SK-N-MC (cell line): Measurements from ENCODE around the gene AMOT.
A peak's percentile ranks its signal among the peaks of the same experiment; 100 is the strongest.

ENCODE experiments used
- DNase-seq: peaks from one replicate; pipeline ENCODE4 v3.0.0-alpha.2; 2011; ENCODE audit warnings: low read depth, low spot score
- H3K27ac ChIP-seq: fragments of 200-600 bp; sonication (generic); 2 replicates; pipeline ENCODE4 v1.5.1; 2016; ENCODE audit warnings: mixed run types
- H3K36me3 ChIP-seq: fragments of 200-600 bp; sonication (generic); 2 replicates; pipeline ENCODE4 v1.6.1; 2017; ENCODE audit warnings: antibody characterized with exemption, low read length, mixed read lengths; ENCODE audit not compliant: insufficient read depth
- H3K4me3 ChIP-seq: fragments of 200-600 bp; sonication (generic); 2 replicates; pipeline ENCODE4 v1.5.1; 2016
- H3K9ac ChIP-seq: fragments of 200-600 bp; sonication (generic); 2 replicates; pipeline ENCODE4 v1.8.0; 2017; ENCODE audit warnings: mixed run types, mixed read lengths; ENCODE audit not compliant: insufficient read length
- H3K9me3 ChIP-seq: fragments of 200-600 bp; sonication (generic); 2 replicates; pipeline ENCODE4 v1.6.1; 2017; ENCODE audit warnings: low read depth, mild to moderate bottlenecking, antibody characterized with exemption, low read length, moderate library complexity, mixed read lengths
- EZH2 ChIP-seq: fragments of 200-600 bp; sonication (generic); IDR thresholded peaks from one replicate; pipeline ENCODE4 v1.6.1; 2017; ENCODE audit warnings: antibody characterized with exemption
- FOXP2 ChIP-seq: optimal IDR thresholded peaks from 2 replicates; pipeline ENCODE3; 2011; ENCODE audit warnings: mild to moderate bottlenecking, moderate library complexity; ENCODE audit not compliant: insufficient read depth; ENCODE audit errors: extremely low read length, control extremely low read depth
- POLR2AphosphoS5 ChIP-seq: IDR thresholded peaks from 2 replicates; pipeline ENCODE4 v1.6.1; 2012; ENCODE audit warnings: mild to moderate bottlenecking, low read depth, low read length, borderline replicate concordance

The AMOT gene

DNA sequence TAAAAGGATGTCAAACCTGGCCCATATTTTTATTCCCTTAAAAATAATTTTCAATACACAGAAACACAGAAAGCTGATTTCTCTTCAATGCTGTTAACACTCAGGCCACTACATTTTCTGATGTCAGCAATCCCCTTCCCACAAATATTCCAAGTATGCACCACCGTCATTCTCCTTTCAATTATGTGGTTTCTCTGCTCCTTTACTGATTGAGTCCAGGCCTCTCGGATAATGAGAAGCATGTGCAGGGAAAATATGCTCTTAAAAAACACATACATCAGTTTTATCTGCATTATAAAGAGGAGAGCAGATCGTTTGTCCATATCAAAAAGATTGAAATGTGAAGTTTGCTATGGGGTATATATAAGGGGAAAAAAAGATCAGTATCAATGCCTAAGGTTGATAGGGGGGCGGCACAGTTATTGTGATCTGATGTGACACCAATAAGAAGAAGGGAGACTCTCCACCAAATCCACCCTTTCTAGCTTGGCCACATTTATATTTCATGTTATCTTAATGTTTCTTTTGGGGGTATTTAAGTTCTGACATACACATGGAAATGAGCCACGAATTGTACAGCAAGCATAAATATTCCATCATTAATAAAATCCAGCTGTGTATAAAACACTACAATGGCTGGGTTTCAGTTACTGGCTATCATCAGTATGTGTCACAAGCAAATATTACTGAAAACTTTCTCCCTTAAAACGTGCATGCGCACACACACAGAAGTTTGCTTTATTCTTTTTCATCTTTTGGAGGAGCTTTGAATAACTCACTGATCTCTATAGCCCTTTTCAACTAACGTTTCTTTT is 6.4 kb downstream of the AMOT start:
- Histone ChIP-seq H3K36me3 (peaks cover 8% of the 10 kb centered on the region), H3K9me3 (no peaks in the 10 kb centered on the region), H3K27ac (peak overlapping the region; percentile 100), H3K4me3 (peak overlapping the region; percentile 74), H3K9ac (peak overlapping the region; percentile 78)
- TF ChIP-seq FOXP2 (no peak), EZH2 (no peak), POLR2AphosphoS5 (peak; percentile 64; the same call in 1 of the 2 replicates)
- DNase-seq = peak; percentile 93

- H3K9me3 ChIP-seq = no peaks in the 10 kb centered on the region
- peak overlapping the region; percentile 100 for H3K27ac ChIP-seq
- no peak for TF ChIP-seq FOXP2
- no peak for TF ChIP-seq POLR2AphosphoS5
- no peak for TF ChIP-seq EZH2
These were observed 8.0 kb downstream of the AMOT start for GRCh38 chrX:112832481-112833095.

DNA sequence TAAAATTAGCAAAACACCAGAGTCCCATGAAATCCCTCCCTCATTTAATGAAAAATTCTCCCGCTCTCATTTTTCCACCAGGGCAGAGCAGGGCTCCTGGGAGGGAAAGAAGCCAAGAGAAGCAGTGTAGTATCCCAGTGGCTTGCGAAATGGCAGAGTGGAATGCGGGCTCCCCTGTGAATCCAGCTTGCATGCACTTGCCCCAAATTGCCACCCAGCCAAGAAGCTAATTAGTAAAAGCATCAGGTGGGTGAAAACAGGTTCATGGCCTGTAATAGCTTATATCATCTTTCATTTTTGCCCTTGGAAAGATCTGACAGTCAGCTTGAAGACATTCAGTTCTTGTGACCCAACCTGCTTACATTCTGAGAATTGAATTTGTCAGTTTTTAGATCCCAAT is 10.1 kb downstream of the AMOT start:
- no peak for TF ChIP-seq POLR2AphosphoS5
- peak overlapping the region; percentile 32 for H3K9ac ChIP-seq
- H3K4me3 ChIP-seq = peak overlapping the region; percentile 40; the same call in 1 of the 2 replicates
- H3K9me3 ChIP-seq = no peaks in the 10 kb centered on the region
- H3K36me3 ChIP-seq = peaks cover 17% of the 10 kb centered on the region
- DNase-seq = no peak
- H3K27ac ChIP-seq = peak overlapping the region; percentile 81

More at GRCh38 chrX:112832481-112833095, 8.0 kb downstream of the AMOT start:
- peak overlapping the region; percentile 74 for H3K4me3 ChIP-seq
- DNase-seq = no peak
- peak overlapping the region; percentile 74 for H3K9ac ChIP-seq
- H3K36me3 ChIP-seq = peaks cover 16% of the 10 kb centered on the region

GRCh38 chrX:112827292-112827903 is 13.2 kb downstream of the AMOT start:
- no peak for TF ChIP-seq EZH2
- no peak for TF ChIP-seq POLR2AphosphoS5
- no peak for TF ChIP-seq FOXP2
- H3K9ac ChIP-seq = no peak overlapping the region
- no peak overlapping the region for H3K4me3 ChIP-seq
- peaks cover 26% of the 10 kb centered on the region for H3K36me3 ChIP-seq
- no peak overlapping the region for H3K27ac ChIP-seq
- DNase-seq = no peak
- H3K9me3 ChIP-seq = no peaks in the 10 kb centered on the region

DNA sequence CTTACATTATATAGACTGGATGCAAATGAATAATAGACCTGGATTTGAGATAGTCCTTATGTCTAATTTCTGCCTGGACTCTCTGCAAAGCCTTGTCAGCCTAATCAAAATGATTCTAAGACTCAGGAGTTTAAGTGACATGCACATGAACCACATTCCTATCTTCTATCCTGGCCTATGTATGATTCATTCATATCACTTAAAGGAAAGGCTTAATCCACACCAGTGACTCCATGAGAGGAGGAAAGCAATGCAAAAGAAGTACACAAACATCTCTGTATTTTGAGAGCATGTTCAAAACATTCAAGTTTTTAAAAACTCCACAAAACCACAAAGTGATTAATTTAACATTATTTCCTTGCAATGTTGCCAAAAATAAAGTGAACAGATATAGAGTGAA is 14.6 kb downstream of the AMOT start:
- H3K9me3 ChIP-seq = no peaks in the 10 kb centered on the region
- peaks cover 29% of the 10 kb centered on the region for H3K36me3 ChIP-seq
- no peak overlapping the region for H3K9ac ChIP-seq
- no peak overlapping the region for H3K27ac ChIP-seq
- DNase-seq = no peak
- H3K4me3 ChIP-seq = no peak overlapping the region
- TF ChIP-seq EZH2 (no peak), POLR2AphosphoS5 (no peak), FOXP2 (no peak)

DNA sequence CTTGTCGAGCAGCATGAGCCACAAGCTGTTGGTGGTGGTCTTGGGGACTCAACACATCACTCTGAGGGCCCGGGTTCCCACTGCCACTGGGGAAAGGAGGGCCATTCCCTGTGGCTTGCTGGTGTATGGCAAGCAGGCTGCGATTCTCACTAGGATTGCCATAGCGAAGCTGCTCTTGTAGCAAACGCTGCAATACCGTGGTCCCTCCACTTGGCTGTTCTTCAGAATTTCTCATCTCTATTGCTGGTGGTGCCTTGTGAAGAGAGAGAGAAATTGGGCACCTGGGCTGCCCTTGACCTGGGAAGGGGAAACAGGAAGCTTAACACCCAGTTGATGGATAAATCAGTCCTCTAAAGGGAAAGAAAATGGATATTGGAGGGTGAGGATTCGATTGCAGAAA is 17.7 kb downstream of the AMOT start:
- no peaks in the 10 kb centered on the region for H3K9me3 ChIP-seq
- H3K9ac ChIP-seq = no peak overlapping the region
- no peak overlapping the region for H3K4me3 ChIP-seq
- DNase-seq = no peak
- peaks cover 13% of the 10 kb centered on the region; the same call in 1 of the 2 replicates for H3K36me3 ChIP-seq
- no peak for TF ChIP-seq EZH2
- no peak for TF ChIP-seq POLR2AphosphoS5
- TF ChIP-seq FOXP2 = no peak
- no peak overlapping the region for H3K27ac ChIP-seq

DNA sequence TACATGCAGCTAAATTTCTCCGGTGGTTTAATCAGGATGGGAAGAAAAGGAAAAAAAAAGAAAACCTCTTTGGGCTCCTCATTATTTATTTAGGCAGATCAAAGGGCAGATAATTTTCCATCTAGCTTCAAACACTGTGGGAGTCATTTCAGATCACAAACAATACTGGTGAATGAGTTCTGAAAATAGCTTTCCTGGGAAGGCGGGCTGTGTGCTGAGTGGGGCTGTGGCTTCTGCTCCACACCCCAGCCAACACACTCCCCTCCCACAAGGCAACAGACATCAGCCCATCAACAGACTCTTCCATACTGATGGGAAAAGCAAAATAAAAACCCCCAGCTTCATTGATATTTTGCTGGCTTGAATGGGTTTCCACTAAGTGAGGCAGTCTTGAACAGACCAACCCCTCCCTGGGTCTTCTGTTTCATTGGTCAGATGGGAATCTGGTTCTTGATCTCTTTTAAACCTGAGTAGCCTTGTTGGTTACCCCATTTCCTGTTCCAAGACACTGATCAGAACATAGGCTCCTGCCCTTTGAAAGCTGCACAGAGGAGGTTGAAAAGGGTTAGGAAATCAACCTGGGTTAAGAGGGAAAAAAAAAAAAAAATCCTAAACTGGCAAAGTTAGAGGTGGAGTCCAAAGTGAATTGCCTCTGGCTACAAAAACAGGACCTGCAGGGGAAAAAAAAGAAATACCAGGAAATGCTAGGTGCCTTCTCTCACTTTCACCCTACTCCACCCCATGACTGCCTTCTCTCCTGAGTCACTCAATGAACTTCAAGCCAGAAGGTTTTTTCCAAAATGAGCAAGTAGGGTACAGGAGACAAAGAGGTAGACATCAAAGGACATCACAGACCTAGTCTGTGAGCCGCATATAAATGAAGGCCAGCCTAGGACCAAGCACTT is 20.0 kb downstream of the AMOT start:
- peaks cover 12% of the 10 kb centered on the region; the same call in 1 of the 2 replicates for H3K36me3 ChIP-seq
- no peak for TF ChIP-seq POLR2AphosphoS5
- no peak for TF ChIP-seq FOXP2
- no peak for TF ChIP-seq EZH2
- H3K27ac ChIP-seq = no peak overlapping the region

DNA sequence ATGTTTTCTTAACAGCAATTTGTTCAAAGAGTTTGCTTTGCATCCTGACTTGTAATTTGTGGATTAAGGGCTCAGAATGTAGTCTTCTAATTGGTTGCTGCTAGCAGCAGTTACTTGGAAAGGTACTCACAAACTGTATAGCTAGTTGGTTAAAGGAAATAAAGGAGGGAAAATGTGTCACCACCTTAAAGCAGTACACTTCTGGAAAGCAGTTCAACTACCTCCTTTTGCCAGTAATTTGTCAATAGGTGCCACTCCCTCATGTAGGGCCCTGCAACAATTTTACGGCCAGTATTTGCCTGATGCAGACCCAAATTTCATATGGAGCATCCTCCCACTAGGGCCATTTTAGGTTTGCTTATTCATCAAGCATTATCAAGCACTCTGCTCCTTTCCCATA is 20.8 kb downstream of the AMOT start:
- TF ChIP-seq FOXP2 = no peak
- TF ChIP-seq POLR2AphosphoS5 = no peak
- no peak for TF ChIP-seq EZH2
- Histone ChIP-seq H3K9me3 (no peaks in the 10 kb centered on the region), H3K36me3 (peaks cover 6% of the 10 kb centered on the region; the same call in 1 of the 2 replicates), H3K9ac (no peak overlapping the region), H3K27ac (no peak overlapping the region), H3K4me3 (no peak overlapping the region)
- DNase-seq = no peak

More for the DNA sequence above, 20.0 kb downstream of the AMOT start:
- Histone ChIP-seq H3K9me3 (no peaks in the 10 kb centered on the region), H3K4me3 (no peak overlapping the region), H3K9ac (no peak overlapping the region)
- DNase-seq = no peak
